ENCODE measurements around the gene NAA25.

DNA sequence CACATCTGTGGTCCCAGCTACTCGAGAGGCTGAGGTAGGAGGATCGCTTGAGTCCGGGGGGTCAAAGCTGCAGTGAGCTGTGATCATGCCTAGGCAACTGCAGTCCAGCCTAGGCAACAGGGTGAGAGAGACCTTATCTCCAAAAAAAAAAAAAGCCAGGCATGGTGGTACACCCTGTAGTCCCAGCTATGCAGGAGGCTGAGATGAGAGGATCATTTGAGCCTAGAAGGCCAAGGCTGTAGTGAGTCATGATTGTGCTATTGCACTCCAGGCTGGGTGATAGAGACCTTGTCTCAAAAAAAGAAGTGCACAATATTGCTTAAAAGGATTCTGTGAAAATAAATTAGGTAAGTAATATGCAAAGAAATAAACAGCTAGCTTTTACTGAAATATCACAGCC is 17.0 kb downstream of the NAA25 start:
- TF ChIP-seq CTCF (IDR thresholded peaks at IDR 0.05) = no peak
- TF ChIP-seq POLR2A (IDR thresholded peaks at IDR 0.05) = no peak

Data from prostate gland (tissue), 2 donors.